ENCODE measurements around the gene EIF5AL1. TPM values are rescaled to one million over a fixed set of nuclear protein-coding genes. Genes with fewer than 3 reads are reported as not detected.
"Not testable (repeated sequence)": the region's sequence is repeated elsewhere in the genome, so short reads cannot be mapped to it uniquely, and the experiment has no call there.

EIF5AL1 gene
- total and polyA plus RNA-seq, 2 donors (not counting 1 experiment from before 2014, with no cell fraction given): 0.76 to 1.7 TPM

DNA sequence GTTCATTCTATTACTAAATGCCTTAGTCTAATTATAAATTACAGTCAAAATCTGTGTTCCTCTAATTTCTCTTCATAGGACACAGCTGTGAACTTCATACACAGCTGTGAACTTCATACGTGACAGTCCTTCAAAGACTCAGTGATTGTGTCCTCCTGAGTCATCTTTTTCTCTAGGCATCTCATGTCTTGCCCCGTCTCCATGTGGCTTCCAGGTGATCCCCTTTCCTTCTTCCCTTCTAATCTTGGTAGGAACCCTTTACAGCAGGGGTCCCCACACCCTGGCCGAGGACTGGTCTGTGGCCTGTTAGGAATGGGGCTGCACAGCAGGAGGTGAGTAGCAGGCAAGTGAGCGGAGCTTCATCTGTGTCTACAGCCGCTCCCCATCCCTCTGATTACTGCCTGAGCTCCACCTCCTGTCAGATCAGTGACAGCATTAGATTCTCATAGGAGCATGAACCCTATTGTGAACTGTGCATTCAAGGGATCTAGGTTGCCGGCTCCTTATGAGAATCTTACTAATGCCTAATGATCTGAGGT lies 14.0 kb upstream of the EIF5AL1 start:
- no peaks in the 10 kb centered on the region for H3K79me2 ChIP-seq (ENCODE audit: control insufficient read depth, insufficient read depth, low read length)
- no peak overlapping the region for H2AFZ ChIP-seq (ENCODE audit: insufficient read depth, low read depth, low read length, poor library complexity, severe bottlenecking)
- H3K36me3 ChIP-seq (replicated peaks in 1 of 2; ENCODE audit: control extremely low read depth in 1 of 2, control insufficient read depth in 1 of 2, extremely low read depth in 1 of 2, insufficient read depth in 2 of 2, low read length in 1 of 2): no peaks in the 10 kb centered on the region
- peaks cover 0 to 7% (median 2%) of the 10 kb centered on the region in 4 experiments for H3K27me3 ChIP-seq (replicated peaks in 1 of 4; ENCODE audit: control extremely low read depth in 1 of 4, control insufficient read depth in 3 of 4, insufficient read depth in 4 of 4, low read length in 3 of 4)
- H3K4me1 Mint-ChIP-seq: no peaks in the 10 kb centered on the region
- CTCF ChIA-PET: no interaction called here
- no peaks in the 10 kb centered on the region for H3K9me3 ChIP-seq (ENCODE audit: control extremely low read depth in 1 of 3, control insufficient read depth in 2 of 3, insufficient read depth in 1 of 3, low read length in 2 of 3)
- peaks cover 50% of the 10 kb centered on the region for H3K27me3 Mint-ChIP-seq
- H3K4me3 Mint-ChIP-seq: no peak overlapping the region
- intact Hi-C loops (cut with micrococcal nuclease): no loop called here
- no peaks in the 10 kb centered on the region for H3K9me3 Mint-ChIP-seq (ENCODE audit: insufficient read depth)
- DNase-seq (no peak), ATAC-seq (ENCODE audit: low read depth) (no peak)
- H3K9ac ChIP-seq (ENCODE audit: low read length): no peak overlapping the region
- no peaks in the 10 kb centered on the region for H3K4me1 ChIP-seq (ENCODE audit: control insufficient read depth in 2 of 2, insufficient read depth in 2 of 2, low read length in 2 of 2)
- H4K20me1 ChIP-seq (ENCODE audit: control insufficient read depth, insufficient read depth, low read length, poor library complexity, severe bottlenecking): no peaks in the 10 kb centered on the region
- H3K27ac ChIP-seq (ENCODE audit: low read length in 2 of 2): no peak overlapping the region
- POLR2A ChIA-PET: no interaction called here
- H3K27ac Mint-ChIP-seq: no peak overlapping the region
- TF ChIP-seq, protein P1, sequence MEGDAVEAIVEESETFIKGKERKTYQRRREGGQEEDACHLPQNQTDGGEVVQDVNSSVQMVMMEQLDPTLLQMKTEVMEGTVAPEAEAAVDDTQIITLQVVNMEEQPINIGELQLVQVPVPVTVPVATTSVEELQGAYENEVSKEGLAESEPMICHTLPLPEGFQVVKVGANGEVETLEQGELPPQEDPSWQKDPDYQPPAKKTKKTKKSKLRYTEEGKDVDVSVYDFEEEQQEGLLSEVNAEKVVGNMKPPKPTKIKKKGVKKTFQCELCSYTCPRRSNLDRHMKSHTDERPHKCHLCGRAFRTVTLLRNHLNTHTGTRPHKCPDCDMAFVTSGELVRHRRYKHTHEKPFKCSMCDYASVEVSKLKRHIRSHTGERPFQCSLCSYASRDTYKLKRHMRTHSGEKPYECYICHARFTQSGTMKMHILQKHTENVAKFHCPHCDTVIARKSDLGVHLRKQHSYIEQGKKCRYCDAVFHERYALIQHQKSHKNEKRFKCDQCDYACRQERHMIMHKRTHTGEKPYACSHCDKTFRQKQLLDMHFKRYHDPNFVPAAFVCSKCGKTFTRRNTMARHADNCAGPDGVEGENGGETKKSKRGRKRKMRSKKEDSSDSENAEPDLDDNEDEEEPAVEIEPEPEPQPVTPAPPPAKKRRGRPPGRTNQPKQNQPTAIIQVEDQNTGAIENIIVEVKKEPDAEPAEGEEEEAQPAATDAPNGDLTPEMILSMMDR (IDR thresholded peaks at IDR 0.05): no peak
- TF ChIP-seq EZH2 (IDR thresholded peaks at IDR 0.05; ENCODE audit: borderline replicate concordance, insufficient read depth, low read depth, low read length, poor library complexity, severe bottlenecking): no peak
- 98% methylated on average over 4 of the region's 6 CpGs for WGBS (ENCODE audit: insufficient coverage)
- H3K4me3 ChIP-seq (ENCODE audit: control extremely low read depth in 1 of 5, extremely low read depth in 1 of 5, insufficient read depth in 1 of 5, low read depth in 2 of 5, low read length in 4 of 5): no peak overlapping the region
- no peak overlapping the region for H3K4me2 ChIP-seq (replicated peaks; ENCODE audit: low read depth, low read length, poor library complexity, severe bottlenecking)

DNA sequence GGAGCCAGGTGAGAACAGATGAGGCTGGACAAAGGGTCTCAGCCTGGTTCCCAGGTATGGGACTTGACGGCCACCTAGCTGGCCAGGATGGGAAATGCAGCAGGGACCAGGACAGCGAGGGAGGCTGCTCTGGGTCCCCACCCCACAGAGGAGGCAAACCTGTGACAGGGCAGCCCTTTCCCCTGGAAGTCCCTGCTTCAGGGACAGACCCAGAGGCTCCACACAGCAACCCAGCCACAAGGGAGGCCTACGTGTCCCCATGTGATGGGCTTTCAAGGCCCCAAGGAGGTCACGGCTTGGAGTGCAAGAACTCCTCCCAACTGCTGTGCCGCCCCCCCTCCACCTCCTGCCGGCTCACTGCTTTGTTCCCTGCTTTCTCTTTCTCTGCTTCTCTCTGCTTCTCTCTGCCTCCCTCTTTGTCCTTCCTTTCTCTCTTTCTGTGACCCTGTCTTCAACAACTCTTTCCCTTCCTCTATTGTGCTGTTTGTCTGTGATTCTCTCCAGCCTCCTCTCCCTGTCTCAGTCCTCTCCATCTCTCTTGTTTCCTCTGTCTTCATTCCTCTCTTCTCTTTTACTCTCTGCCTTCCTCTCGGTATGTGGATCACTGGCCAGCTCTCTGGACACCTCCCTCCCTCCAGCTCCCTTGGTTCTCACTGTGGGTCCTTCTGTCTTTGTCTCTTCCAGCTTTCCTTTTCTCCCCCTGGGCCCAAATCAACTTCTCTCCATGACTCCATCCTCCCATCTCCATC lies 9.6 kb upstream of the EIF5AL1 start:
- Mint-ChIP-seq H3K4me1 (no peaks in the 10 kb centered on the region), H3K27me3 (peaks cover 42% of the 10 kb centered on the region), H3K4me3 (no peak overlapping the region), H3K9me3 (ENCODE audit: insufficient read depth) (no peaks in the 10 kb centered on the region), H3K27ac (no peak overlapping the region)
- intact Hi-C loops (cut with micrococcal nuclease): no loop called here
- Histone ChIP-seq H3K9ac (ENCODE audit: low read length) (no peak overlapping the region), H3K36me3 (replicated peaks in 1 of 2; ENCODE audit: control extremely low read depth in 1 of 2, control insufficient read depth in 1 of 2, extremely low read depth in 1 of 2, insufficient read depth in 2 of 2, low read length in 1 of 2) (no peaks in the 10 kb centered on the region), H3K4me1 (ENCODE audit: control insufficient read depth in 2 of 2, insufficient read depth in 2 of 2, low read length in 2 of 2) (no peaks in the 10 kb centered on the region), H3K79me2 (ENCODE audit: control insufficient read depth, insufficient read depth, low read length) (no peaks in the 10 kb centered on the region), H3K27me3 (replicated peaks in 1 of 4; ENCODE audit: control extremely low read depth in 1 of 4, control insufficient read depth in 3 of 4, insufficient read depth in 4 of 4, low read length in 3 of 4) (no peaks in the 10 kb centered on the region), H3K4me3 (ENCODE audit: control extremely low read depth in 1 of 5, extremely low read depth in 1 of 5, insufficient read depth in 1 of 5, low read depth in 2 of 5, low read length in 4 of 5) (no peak overlapping the region), H4K20me1 (ENCODE audit: control insufficient read depth, insufficient read depth, low read length, poor library complexity, severe bottlenecking) (no peaks in the 10 kb centered on the region), H2AFZ (ENCODE audit: insufficient read depth, low read depth, low read length, poor library complexity, severe bottlenecking) (no peak overlapping the region), H3K9me3 (ENCODE audit: control extremely low read depth in 1 of 3, control insufficient read depth in 2 of 3, insufficient read depth in 1 of 3, low read length in 2 of 3) (no peaks in the 10 kb centered on the region), H3K4me2 (replicated peaks; ENCODE audit: low read depth, low read length, poor library complexity, severe bottlenecking) (no peak overlapping the region), H3K27ac (ENCODE audit: low read length in 2 of 2) (no peak overlapping the region)
- no peak for DNase-seq
- ATAC-seq (ENCODE audit: low read depth): no peak
- CTCF ChIA-PET: interaction anchor here (1.0 kb wide), 1 partner anchor 128 kb away, joined by 5 read pairs; no protein-coding TSS in a partner anchor
- TF ChIP-seq, protein P1 (IDR thresholded peaks at IDR 0.05): no peak
- no peak for TF ChIP-seq EZH2 (IDR thresholded peaks at IDR 0.05; ENCODE audit: borderline replicate concordance, insufficient read depth, low read depth, low read length, poor library complexity, severe bottlenecking)
- POLR2A ChIA-PET: no interaction called here
- WGBS (ENCODE audit: insufficient coverage): 73% methylated on average over 7 of the region's 7 CpGs

DNA sequence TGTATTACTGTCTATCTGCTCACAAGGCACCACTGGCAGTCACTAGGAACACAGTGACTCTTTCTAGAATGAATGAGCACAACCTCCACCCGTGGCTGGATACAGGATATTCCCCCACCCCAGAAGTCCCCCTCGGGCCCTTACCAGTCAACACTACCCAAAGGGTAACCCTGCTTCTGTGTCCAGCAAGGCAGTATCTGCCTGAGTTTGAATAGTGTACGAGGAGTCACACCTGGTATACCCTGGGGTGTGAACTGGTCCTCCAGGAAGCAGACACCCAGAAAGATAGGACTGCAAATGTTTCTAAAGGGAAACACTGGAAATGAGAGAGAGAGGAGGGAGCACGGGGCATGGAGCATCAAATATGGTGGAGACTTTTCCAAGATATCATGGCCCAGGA lies 8.5 kb upstream of the EIF5AL1 start:
- H2AFZ ChIP-seq (ENCODE audit: insufficient read depth, low read depth, low read length, poor library complexity, severe bottlenecking); intact Hi-C loops (cut with micrococcal nuclease); H3K9me3 ChIP-seq (ENCODE audit: control extremely low read depth in 1 of 3, control insufficient read depth in 2 of 3, insufficient read depth in 1 of 3, low read length in 2 of 3); H3K36me3 ChIP-seq (replicated peaks in 1 of 2; ENCODE audit: control extremely low read depth in 1 of 2, control insufficient read depth in 1 of 2, extremely low read depth in 1 of 2, insufficient read depth in 2 of 2, low read length in 1 of 2); H4K20me1 ChIP-seq (ENCODE audit: control insufficient read depth, insufficient read depth, low read length, poor library complexity, severe bottlenecking); DNase-seq; H3K27ac Mint-ChIP-seq; H3K79me2 ChIP-seq (ENCODE audit: control insufficient read depth, insufficient read depth, low read length); H3K27ac ChIP-seq (ENCODE audit: low read length in 2 of 2); POLR2A ChIA-PET; ATAC-seq (ENCODE audit: low read depth); H3K4me3 ChIP-seq (ENCODE audit: control extremely low read depth in 1 of 5, extremely low read depth in 1 of 5, insufficient read depth in 1 of 5, low read depth in 2 of 5, low read length in 4 of 5); H3K4me3 Mint-ChIP-seq; H3K4me2 ChIP-seq (replicated peaks; ENCODE audit: low read depth, low read length, poor library complexity, severe bottlenecking); H3K4me1 ChIP-seq (ENCODE audit: control insufficient read depth in 2 of 2, insufficient read depth in 2 of 2, low read length in 2 of 2); H3K27me3 ChIP-seq (replicated peaks in 1 of 4; ENCODE audit: control extremely low read depth in 1 of 4, control insufficient read depth in 3 of 4, insufficient read depth in 4 of 4, low read length in 3 of 4); H3K9me3 Mint-ChIP-seq (ENCODE audit: insufficient read depth); H3K4me1 Mint-ChIP-seq; H3K9ac ChIP-seq (ENCODE audit: low read length); CTCF ChIA-PET: not testable (repeated sequence)
- H3K27me3 Mint-ChIP-seq: peaks cover 34% of the 10 kb centered on the region
- WGBS (ENCODE audit: insufficient coverage): 67% methylated on average over 1 of the region's 4 CpGs
